Mammary epithelial cell (primary cell): ENCODE measurements around the gene RTN4RL1.

ENCODE experiments used
- CTCF ChIP-seq, 2 donors: IDR thresholded peaks in 1 of 2; conservative IDR thresholded peaks in 1 of 2; 2 replicates each; pipeline ENCODE4 v1.5.1; 2011 to 2012; ENCODE audit warnings: inconsistent platforms in 2 of 2, low read length in 2 of 2, mild to moderate bottlenecking in 2 of 2, control low read depth in 1 of 2, low read depth in 1 of 2; ENCODE audit not compliant: insufficient read depth in 1 of 2; ENCODE audit errors: extremely low read depth in 1 of 2
- EZH2 ChIP-seq: IDR thresholded peaks from 2 replicates; pipeline ENCODE4 v1.6.1; 2012; ENCODE audit warnings: low read length, inconsistent platforms, borderline replicate concordance

GRCh38 chr17:1995907-1996799 is 29.0 kb downstream of the RTN4RL1 start:
- TF ChIP-seq EZH2 = no peak
- TF ChIP-seq CTCF (conservative IDR thresholded peaks at IDR 0.05 in 1 of 2, IDR thresholded peaks at IDR 0.05 in 1 of 2; ENCODE audit: extremely low read depth in 1 of 2, insufficient read depth in 1 of 2, low read depth in 1 of 2, low read length in 2 of 2) = no peak
